ENCODE measurements around the gene CPEB2. TPM values are rescaled to one million over a fixed set of nuclear protein-coding genes. Genes with fewer than 3 reads are reported as not detected.
A peak's percentile ranks its signal among the peaks of the same experiment; 100 is the strongest.

CPEB2 gene
- 2.5 to 3.3 TPM (median 2.8 TPM) in 3 replicates for total RNA-seq (2021)
- percentile 56 among the genes with signal in this experiment for Bru-seq, nascent RNA
- long read RNA-seq, experiment 1, full-length matches to known transcripts, result 2 of 6 reads
- long read RNA-seq, experiment 1, partial matches to known transcripts, result 3 of 6 reads
- long read RNA-seq, experiment 1, other reads (novel, unspliced or antisense), result 1 of 6 reads
- long read RNA-seq, experiment 2, partial matches to known transcripts, result 0 of 2 reads
- long read RNA-seq, experiment 2, other reads (novel, unspliced or antisense), result 2 of 2 reads
- long read RNA-seq, experiment 3, partial matches to known transcripts, result 0 of 1 reads
- long read RNA-seq, experiment 3, other reads (novel, unspliced or antisense), result 0 of 1 reads

GRCh38 chr4:15001869-15002658 lies at the start of gene CPEB2:
Gene CPEB2 (plus strand): TSS chr4:15002481. CDS start chr4:15002674, 193 bp downstream.
- Mint-ChIP-seq H3K36me3 (no peaks in the 10 kb centered on the region), H3K4me1 (peaks cover 30% of the 10 kb centered on the region), H3K9me3 (peaks cover 3% of the 10 kb centered on the region; the same call in 1 of the 2 replicates), H3K27me3 (ENCODE audit: low read depth) (peaks cover 24% of the 10 kb centered on the region), H3K27ac (0 out of 2 replicates have a peak within 1 kb of the TSS, but pooled peaks have one; percentile 25), H3K4me3 (peak within 1 kb of the TSS; percentile 80)
- ChIA-PET CTCF (interaction anchor here (1.2 to 1.4 kb wide), 4 partner anchors 10 to 164 kb away, joined by 3 to 5 read pairs (median 4); no protein-coding TSS in a partner anchor), POLR2A (interaction anchor here (1.0 kb wide), 1 partner anchor 16 kb away, joined by 3 read pairs; no protein-coding TSS in a partner anchor)
- DNase-seq (ENCODE audit: low spot score) (peak; percentile 87), ATAC-seq (peak; percentile 45)
- peak; percentile 84 for TF ChIP-seq FOXP4 (CRISPR knock-in tag; IDR thresholded peaks at IDR 0.05)
- peak; percentile 14; the same call in 1 of the 2 replicates for TF ChIP-seq FOXK1 (CRISPR knock-in tag; IDR thresholded peaks at IDR 0.05)
- no peak for TF ChIP-seq HMGA2 (CRISPR knock-in tag; IDR thresholded peaks at IDR 0.05)
- peak; percentile 93 for TF ChIP-seq ZNF416 (CRISPR knock-in tag; IDR thresholded peaks at IDR 0.05)
- TF ChIP-seq NFATC4 (CRISPR knock-in tag; IDR thresholded peaks at IDR 0.05), result no peak
- peak; percentile 4; the same call in 1 of the 2 replicates for TF ChIP-seq ESRRA (CRISPR knock-in tag; IDR thresholded peaks at IDR 0.05; ENCODE audit: borderline replicate concordance)
- 0 out of 2 replicates have a peak, but pooled peaks have one; percentile 40 for TF ChIP-seq STAT6 (CRISPR knock-in tag; conservative IDR thresholded peaks at IDR 0.05; ENCODE audit: low read depth)
- no peak for TF ChIP-seq ATF2 (CRISPR knock-in tag; IDR thresholded peaks at IDR 0.05; ENCODE audit: borderline replicate concordance, low read depth)
- no peak for TF ChIP-seq ZNF317 (CRISPR knock-in tag; IDR thresholded peaks at IDR 0.05; ENCODE audit: borderline replicate concordance, low read depth)
- TF ChIP-seq MYBL2 (CRISPR knock-in tag; IDR thresholded peaks at IDR 0.05), result no peak
- peak; percentile 55; the same call in 1 of the 2 replicates for TF ChIP-seq HMGXB4 (CRISPR knock-in tag; IDR thresholded peaks at IDR 0.05)
- TF ChIP-seq ZBTB21 (CRISPR knock-in tag; IDR thresholded peaks at IDR 0.05; ENCODE audit: borderline replicate concordance), result 0 out of 2 replicates have a peak, but pooled peaks have one; percentile 25
- TF ChIP-seq E2F5 (CRISPR knock-in tag; IDR thresholded peaks at IDR 0.05), result no peak
- peak; percentile 32; the same call in 1 of the 2 replicates for TF ChIP-seq ZNF423 (CRISPR knock-in tag; IDR thresholded peaks at IDR 0.05)
- TF ChIP-seq ZNF671 (CRISPR knock-in tag; IDR thresholded peaks at IDR 0.05), result no peak
- 0 out of 2 replicates have a peak, but pooled peaks have one; percentile 27 for TF ChIP-seq KAT7 (CRISPR knock-in tag; IDR thresholded peaks at IDR 0.05; ENCODE audit: borderline replicate concordance)
- TF ChIP-seq NR1H2 (CRISPR knock-in tag; IDR thresholded peaks at IDR 0.05), result no peak
- TF ChIP-seq E2F4 (CRISPR knock-in tag; IDR thresholded peaks at IDR 0.05; ENCODE audit: borderline replicate concordance, low read depth), result 0 out of 2 replicates have a peak, but pooled peaks have one; percentile 1
- TF ChIP-seq NR2C2 (CRISPR knock-in tag; IDR thresholded peaks at IDR 0.05), result no peak
